HepG2 (cell line): ENCODE data around the gene SGSM1. TPM values are rescaled to one million over a fixed set of nuclear protein-coding genes. Genes with fewer than 3 reads are reported as not detected.

Experiments
- ATRX ChIP-seq: sonication (generic); formaldehyde crosslinking; IDR thresholded peaks from 2 replicates; pipeline ENCODE4 v1.4.0; 2020; ENCODE audit warnings: missing genetic modification reagents, borderline replicate concordance
- DMTF1 ChIP-seq: sonication (generic); formaldehyde crosslinking; IDR thresholded peaks from 2 replicates; pipeline ENCODE4 v1.4.0; 2020; ENCODE audit warnings: mild to moderate bottlenecking, missing genetic modification reagents
- E2F2 ChIP-seq: sonication (generic); formaldehyde crosslinking; IDR thresholded peaks from 2 replicates; pipeline ENCODE4 v1.4.0; 2020; ENCODE audit warnings: missing genetic modification reagents, borderline replicate concordance
- GATA4 ChIP-seq: sonication (generic); IDR thresholded peaks from 2 replicates; pipeline ENCODE4 v1.6.1; 2016; ENCODE audit warnings: antibody characterized with exemption, low read depth, borderline replicate concordance
- GLI4 ChIP-seq: sonication (generic); formaldehyde crosslinking; IDR thresholded peaks from 2 replicates; pipeline ENCODE4 v1.5.1; 2020; ENCODE audit warnings: missing genetic modification reagents, mild to moderate bottlenecking, moderate library complexity, borderline replicate concordance
- HMG20A ChIP-seq: IDR thresholded peaks from 2 replicates; pipeline ENCODE4 v1.6.1; 2016; ENCODE audit warnings: borderline replicate concordance
- KLF12 ChIP-seq: sonication (generic); formaldehyde crosslinking; IDR thresholded peaks from 2 replicates; pipeline ENCODE4 v1.4.0; 2020; ENCODE audit warnings: missing genetic modification reagents, borderline replicate concordance
- KLF13 ChIP-seq: sonication (generic); formaldehyde crosslinking; IDR thresholded peaks from 2 replicates; pipeline ENCODE4 v1.4.0; 2020; ENCODE audit warnings: mild to moderate bottlenecking, missing genetic modification reagents
- NFIB ChIP-seq: sonication (generic); formaldehyde crosslinking; IDR thresholded peaks from 2 replicates; pipeline ENCODE4 v1.9.0; 2021; ENCODE audit warnings: missing genetic modification reagents, mild to moderate bottlenecking, borderline replicate concordance
- RXRB ChIP-seq: IDR thresholded peaks from 2 replicates; pipeline ENCODE4 v1.6.1; 2016; ENCODE audit warnings: borderline replicate concordance, missing genetic modification reagents, missing compliant biosample characterization
- SALL2 ChIP-seq: sonication (generic); formaldehyde crosslinking; IDR thresholded peaks from 2 replicates; pipeline ENCODE4 v1.8.1; 2023; ENCODE audit warnings: mild to moderate bottlenecking, missing genetic modification reagents, inconsistent platforms
- SP2 ChIP-seq: sonication (generic); formaldehyde crosslinking; IDR thresholded peaks from 2 replicates; pipeline ENCODE4 v1.5.1; 2020; ENCODE audit warnings: mild to moderate bottlenecking, missing genetic modification reagents
- TOPORS ChIP-seq: sonication (generic); formaldehyde crosslinking; IDR thresholded peaks from 2 replicates; pipeline ENCODE4 v1.8.0; 2023; ENCODE audit warnings: mild to moderate bottlenecking, missing genetic modification reagents
- ZBTB14 ChIP-seq: sonication (generic); formaldehyde crosslinking; IDR thresholded peaks from 2 replicates; pipeline ENCODE4 v1.4.0; 2020; ENCODE audit warnings: missing genetic modification reagents
- ZKSCAN8 ChIP-seq: IDR thresholded peaks from 2 replicates; pipeline ENCODE4 v1.6.1; 2016; ENCODE audit warnings: borderline replicate concordance, missing genetic modification reagents, missing compliant biosample characterization
- ZMAT3 ChIP-seq: sonication (generic); formaldehyde crosslinking; conservative IDR thresholded peaks from 2 replicates; pipeline ENCODE4 v1.7.0; 2021; ENCODE audit warnings: missing genetic modification reagents
- ZNF556 ChIP-seq: sonication (generic); formaldehyde crosslinking; IDR thresholded peaks from 2 replicates; pipeline ENCODE4 v1.4.0; 2020; ENCODE audit warnings: mild to moderate bottlenecking, missing genetic modification reagents, borderline replicate concordance
- ZNF562 ChIP-seq: sonication (generic); formaldehyde crosslinking; IDR thresholded peaks from 2 replicates; pipeline ENCODE4 v1.8.0; 2022; ENCODE audit warnings: missing genetic modification reagents, borderline replicate concordance
- ZNF572 ChIP-seq: sonication (generic); formaldehyde crosslinking; IDR thresholded peaks from 2 replicates; pipeline ENCODE4 v1.5.1; 2020; ENCODE audit warnings: mild to moderate bottlenecking, missing genetic modification reagents
- ZNF616 ChIP-seq: sonication (generic); formaldehyde crosslinking; IDR thresholded peaks from 2 replicates; pipeline ENCODE4 v1.5.0; 2020; ENCODE audit warnings: low read depth, mild to moderate bottlenecking, missing genetic modification reagents
- ZNF644 ChIP-seq: IDR thresholded peaks from 2 replicates; pipeline ENCODE4 v1.6.1; 2016; ENCODE audit warnings: low read depth
- ZNF784 ChIP-seq: sonication (generic); formaldehyde crosslinking; IDR thresholded peaks from 2 replicates; pipeline ENCODE4 v1.5.1; 2020; ENCODE audit warnings: missing genetic modification reagents, mild to moderate bottlenecking, borderline replicate concordance
- polyA plus RNA-seq, 8 experiments: library from polyadenylated mRNA; depleted of rRNA in 3 of 8; stranded (reverse) in 7 of 8; unstranded in 1 of 8; fragments of >200 nt; fragmentation: Illumina TruSeq in 4 of 8; extraction: Trizol in 4 of 8; gene quantifications; 2 replicates each; pipeline versions ENCODE4 v1.2.1 to v1.2.3, GENCODE V29; 2011 to 2016; ENCODE audit warnings: low read depth in 4 of 8, missing spikeins in 1 of 8, mixed read lengths in 1 of 8; ENCODE audit not compliant: insufficient read depth in 1 of 8
- total RNA-seq, 5 experiments: library from RNA; depleted of rRNA; stranded (reverse); fragments of >200 nt; fragmentation: Illumina TruSeq; extraction: Trizol; gene quantifications; 2 replicates each; pipeline ENCODE4 v1.2.3, GENCODE V29; 2016; ENCODE audit warnings: low read depth in 1 of 5

The SGSM1 gene
- total and polyA plus RNA-seq, 2 of the 13 experiments (the other 11 are each of a cell fraction or from before 2014, with no cell fraction given) = 0.07 TPM; not detected in 1

GRCh38 chr22:24951942-24952836, 146.2 kb downstream of the SGSM1 start, which contains the start of gene KIAA1671 (continued):
- TF ChIP-seq SALL2 (no peak), NFIB (CRISPR knock-in tag) (no peak), KLF13 (CRISPR knock-in tag) (no peak), GATA4 (no peak), ZNF572 (CRISPR knock-in tag) (peak; percentile 98), ZNF784 (no peak; the same call in 1 of the 2 replicates), ZBTB14 (CRISPR knock-in tag) (peak; percentile 74), ZMAT3 (CRISPR knock-in tag) (0 out of 2 replicates have a peak, but pooled peaks have one; percentile 30), RXRB (CRISPR knock-in tag) (peak; percentile 70), TOPORS (peak; percentile 69), ZNF556 (peak; percentile 54; the same call in 1 of the 2 replicates), ZKSCAN8 (CRISPR knock-in tag) (peak; percentile 99), HMG20A (CRISPR knock-in tag) (no peak; the same call in 1 of the 2 replicates), ZNF644 (no peak), GLI4 (no peak), E2F2 (no peak), KLF12 (CRISPR knock-in tag) (peak; percentile 50; the same call in 1 of the 2 replicates), ZNF616 (no peak), SP2 (CRISPR knock-in tag) (no peak; the same call in 1 of the 2 replicates), ATRX (CRISPR knock-in tag) (no peak), ZNF562 (CRISPR knock-in tag) (no peak), DMTF1 (CRISPR knock-in tag) (no peak)
